GM21526 (cell line): ENCODE measurements around the gene MFSD1.

Experiments used
- ATAC-seq: cut with Tn5 transposase; IDR thresholded peaks from one replicate; pipeline ENCODE4 v1.9.1; 2021; ENCODE audit warnings: moderate library complexity; ENCODE audit not compliant: unreplicated experiment, low FRiP score

The MFSD1 gene

DNA sequence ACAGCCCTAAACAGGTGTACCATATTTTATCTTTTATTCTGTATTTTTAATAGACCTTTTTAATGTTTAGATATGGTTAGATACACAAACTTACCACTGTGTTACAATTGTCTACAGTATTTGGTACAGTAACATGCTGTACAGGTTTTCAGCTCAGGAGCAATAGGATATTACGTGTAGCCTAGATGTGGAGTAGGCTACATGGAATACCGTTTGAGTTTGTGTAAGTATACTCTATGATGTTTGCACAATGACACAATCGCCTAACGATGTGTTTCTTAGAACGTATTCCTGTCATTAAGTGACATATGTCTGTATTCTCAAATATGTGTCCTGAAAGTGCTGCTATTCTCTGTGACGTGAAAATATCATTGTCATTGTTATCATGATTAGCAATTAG, 62.6 kb downstream of the MFSD1 start:
- no peak for ATAC-seq

DNA sequence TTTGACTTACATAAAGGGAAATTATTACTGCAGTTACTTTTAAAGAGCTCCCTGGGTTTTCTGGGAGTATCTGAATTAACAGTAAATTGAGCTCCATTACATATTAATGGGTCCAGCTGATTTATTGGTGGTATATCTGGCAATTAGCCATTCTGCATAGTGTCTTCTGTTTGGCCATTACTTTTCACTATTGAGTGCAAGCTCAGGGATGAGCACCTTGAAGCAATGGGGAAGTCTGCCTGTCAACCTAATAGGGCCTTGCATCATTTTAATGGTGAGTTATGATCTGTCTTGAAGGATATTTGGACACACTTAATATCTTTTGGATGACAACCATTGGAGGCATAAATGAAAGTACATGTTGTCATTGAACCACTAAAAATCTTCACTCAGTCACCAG, 73.8 kb downstream of the MFSD1 start:
- ATAC-seq = no peak
